RCC 7860 (cell line): Measurements from ENCODE around the gene SLC17A9.

Experiments
- DNase-seq: peaks from one replicate; pipeline ENCODE4 v3.0.0-alpha.2; 2015; ENCODE audit warnings: low spot score
- FAIRE-seq: peaks from 2 replicates; lab custom pipeline; 2012; peaks lifted over from hg19 to GRCh38; lab: Jason Lieb, UNC

SLC17A9 gene

GRCh38 chr20:62920039-62920645 lies 32.4 kb upstream of the SLC17A9 start:
- FAIRE-seq (no peak), DNase-seq (no peak)

- FAIRE-seq = no peak
Observed at GRCh38 chr20:62921119-62921687, 31.3 kb upstream of the SLC17A9 start.

GRCh38 chr20:62922451-62922921 lies 30.0 kb upstream of the SLC17A9 start:
- DNase-seq (no peak), FAIRE-seq (no peak)

More at GRCh38 chr20:62921119-62921687, 31.3 kb upstream of the SLC17A9 start:
- DNase-seq = peak; percentile 24

GRCh38 chr20:62923059-62923668 lies 29.3 kb upstream of the SLC17A9 start:
- FAIRE-seq = peak; percentile 89
- DNase-seq = peak; percentile 90

- DNase-seq (no peak), FAIRE-seq (no peak)
Observed at GRCh38 chr20:62923669-62924441, 28.7 kb upstream of the SLC17A9 start.

- FAIRE-seq = no peak
- peak; percentile 23 for DNase-seq
Observed at GRCh38 chr20:62924442-62925075, 27.9 kb upstream of the SLC17A9 start.

- FAIRE-seq (no peak), DNase-seq (no peak)
Observed at GRCh38 chr20:62925076-62925419, 27.5 kb upstream of the SLC17A9 start.

- FAIRE-seq (no peak), DNase-seq (peak; percentile 20)
Observed at GRCh38 chr20:62925420-62926228, 26.9 kb upstream of the SLC17A9 start.

- peak; percentile 79 for DNase-seq
- no peak for FAIRE-seq
Observed at GRCh38 chr20:62926229-62927127, 26.0 kb upstream of the SLC17A9 start, which contains the start of gene DIDO1. Gene DIDO1 (minus strand): TSS chr20:62926505.

GRCh38 chr20:62927128-62927705 lies 25.3 kb upstream of the SLC17A9 start:
- FAIRE-seq = no peak
- no peak for DNase-seq

GRCh38 chr20:62928246-62928939 lies 24.1 kb upstream of the SLC17A9 start:
- DNase-seq = no peak
- no peak for FAIRE-seq

GRCh38 chr20:62929051-62929538 lies 23.4 kb upstream of the SLC17A9 start:
- DNase-seq = no peak
- no peak for FAIRE-seq

- DNase-seq (no peak), FAIRE-seq (no peak)
Observed at GRCh38 chr20:62931464-62931863, 21.0 kb upstream of the SLC17A9 start.

GRCh38 chr20:62933966-62934365 lies 18.5 kb upstream of the SLC17A9 start:
- FAIRE-seq = no peak
- DNase-seq = no peak

- FAIRE-seq (no peak), DNase-seq (no peak)
Observed at GRCh38 chr20:62935204-62935967, 17.1 kb upstream of the SLC17A9 start.

- DNase-seq (no peak), FAIRE-seq (no peak)
Observed at GRCh38 chr20:62935968-62936585, 16.4 kb upstream of the SLC17A9 start.
